GM19324 (cell line): Measurements from ENCODE around the gene NF2.
"Not testable (repeated sequence)": the region's sequence is repeated elsewhere in the genome, so short reads cannot be mapped to it uniquely, and the experiment has no call there.

Experiments used
- ATAC-seq: cut with Tn5 transposase; IDR thresholded peaks from one replicate; pipeline ENCODE4 v1.9.1; 2021; ENCODE audit warnings: mild to moderate bottlenecking, moderate library complexity; ENCODE audit not compliant: unreplicated experiment, low FRiP score

The NF2 gene

GRCh38 chr22:29594447-29594846 is 9.0 kb upstream of the NF2 start:
- ATAC-seq, result not testable (repeated sequence)

- ATAC-seq, result no peak
Measured at GRCh38 chr22:29596408-29596807, 7.0 kb upstream of the NF2 start.

GRCh38 chr22:29597871-29598683 is 5.4 kb upstream of the NF2 start:
- not testable (repeated sequence) for ATAC-seq

- no peak for ATAC-seq
Measured at GRCh38 chr22:29598684-29599020, 4.8 kb upstream of the NF2 start.

GRCh38 chr22:29604076-29604360 is 585 bp downstream of the NF2 start:
- ATAC-seq, result no peak

- ATAC-seq, result no peak
Measured at GRCh38 chr22:29605527-29605850, 2.1 kb downstream of the NF2 start.

- no peak for ATAC-seq
Measured at GRCh38 chr22:29606320-29606719, 2.9 kb downstream of the NF2 start.

GRCh38 chr22:29607426-29607825 is 4.0 kb downstream of the NF2 start:
- ATAC-seq, result no peak

GRCh38 chr22:29609139-29609538 is 5.7 kb downstream of the NF2 start:
- no peak for ATAC-seq

GRCh38 chr22:29610780-29611179 is 7.3 kb downstream of the NF2 start:
- no peak for ATAC-seq

GRCh38 chr22:29615705-29616327 is 12.4 kb downstream of the NF2 start:
- ATAC-seq, result no peak

- no peak for ATAC-seq
Measured at GRCh38 chr22:29617922-29618629, 14.6 kb downstream of the NF2 start.

GRCh38 chr22:29621761-29622526 is 18.5 kb downstream of the NF2 start:
- ATAC-seq, result no peak

GRCh38 chr22:29623059-29623458 is 19.6 kb downstream of the NF2 start:
- ATAC-seq, result no peak

GRCh38 chr22:29623553-29624169 is 20.2 kb downstream of the NF2 start:
- no peak for ATAC-seq

GRCh38 chr22:29625090-29625825 is 21.8 kb downstream of the NF2 start:
- ATAC-seq, result no peak

GRCh38 chr22:29626497-29627195 is 23.2 kb downstream of the NF2 start:
- no peak for ATAC-seq

- no peak for ATAC-seq
Measured at GRCh38 chr22:29627196-29627535, 23.7 kb downstream of the NF2 start.

- no peak for ATAC-seq
Measured at GRCh38 chr22:29628996-29629902, 25.8 kb downstream of the NF2 start.
